ENCODE results near the gene ARHGAP23. TPM values are rescaled to one million over a fixed set of nuclear protein-coding genes. Genes with fewer than 3 reads are reported as not detected.
A peak's percentile ranks its signal among the peaks of the same experiment; 100 is the strongest.

ARHGAP23 gene
- total RNA-seq, 2 donors from 2014 or later, result 87.1 to 89.2 TPM

DNA sequence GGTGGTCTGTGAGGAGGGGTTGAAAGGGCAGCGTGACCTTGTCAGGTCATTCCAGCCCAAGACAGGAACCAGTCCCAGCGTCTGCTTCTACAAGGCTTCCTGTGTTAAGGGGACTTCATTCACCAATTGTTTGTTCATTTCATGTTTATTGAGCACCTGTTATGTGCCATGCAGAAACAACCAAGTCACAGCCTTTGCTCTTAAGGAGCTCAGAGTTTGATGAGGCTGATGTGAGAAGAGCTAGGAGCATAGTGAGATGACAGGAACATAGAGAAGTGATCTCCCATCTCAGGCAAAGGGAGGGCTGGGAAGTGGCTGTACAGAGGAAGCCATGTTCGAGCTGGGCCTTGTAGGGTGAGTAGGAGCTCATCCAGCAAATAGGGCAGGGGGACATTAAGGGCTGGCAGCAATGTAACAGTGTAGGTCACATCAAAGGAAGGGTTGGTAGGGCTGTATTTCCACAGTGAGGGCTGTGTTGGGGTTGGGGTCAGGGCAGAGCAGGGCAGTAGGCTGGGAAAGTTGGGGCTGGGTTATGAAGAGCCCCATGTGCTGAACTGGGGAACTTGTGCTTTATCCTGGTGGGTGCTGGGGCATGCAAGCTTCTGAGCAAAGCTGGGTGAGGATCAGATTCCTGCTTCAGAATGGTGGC is 79.8 kb downstream of the ARHGAP23 start:
- TF ChIP-seq, protein P1, sequence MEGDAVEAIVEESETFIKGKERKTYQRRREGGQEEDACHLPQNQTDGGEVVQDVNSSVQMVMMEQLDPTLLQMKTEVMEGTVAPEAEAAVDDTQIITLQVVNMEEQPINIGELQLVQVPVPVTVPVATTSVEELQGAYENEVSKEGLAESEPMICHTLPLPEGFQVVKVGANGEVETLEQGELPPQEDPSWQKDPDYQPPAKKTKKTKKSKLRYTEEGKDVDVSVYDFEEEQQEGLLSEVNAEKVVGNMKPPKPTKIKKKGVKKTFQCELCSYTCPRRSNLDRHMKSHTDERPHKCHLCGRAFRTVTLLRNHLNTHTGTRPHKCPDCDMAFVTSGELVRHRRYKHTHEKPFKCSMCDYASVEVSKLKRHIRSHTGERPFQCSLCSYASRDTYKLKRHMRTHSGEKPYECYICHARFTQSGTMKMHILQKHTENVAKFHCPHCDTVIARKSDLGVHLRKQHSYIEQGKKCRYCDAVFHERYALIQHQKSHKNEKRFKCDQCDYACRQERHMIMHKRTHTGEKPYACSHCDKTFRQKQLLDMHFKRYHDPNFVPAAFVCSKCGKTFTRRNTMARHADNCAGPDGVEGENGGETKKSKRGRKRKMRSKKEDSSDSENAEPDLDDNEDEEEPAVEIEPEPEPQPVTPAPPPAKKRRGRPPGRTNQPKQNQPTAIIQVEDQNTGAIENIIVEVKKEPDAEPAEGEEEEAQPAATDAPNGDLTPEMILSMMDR (IDR thresholded peaks at IDR 0.05), result no peak
- Histone ChIP-seq H3K27me3 (replicated peaks; ENCODE audit: insufficient read depth) (no peaks in the 10 kb centered on the region), H3K27ac (no peak overlapping the region), H3K4me1 (ENCODE audit: control insufficient read depth in 1 of 2, low read depth in 2 of 2) (peaks cover 0 to 4% of the 10 kb centered on the region in 2 donors), H3K9me3 (no peaks in the 10 kb centered on the region), H3K4me3 (no peak overlapping the region), H3K36me3 (peaks cover 30% of the 10 kb centered on the region)
- DNase-seq (ENCODE audit: low spot score), result no peak
- no peak for ATAC-seq (ENCODE audit: insufficient number of reproducible peaks, low FRiP score, low read depth)

DNA sequence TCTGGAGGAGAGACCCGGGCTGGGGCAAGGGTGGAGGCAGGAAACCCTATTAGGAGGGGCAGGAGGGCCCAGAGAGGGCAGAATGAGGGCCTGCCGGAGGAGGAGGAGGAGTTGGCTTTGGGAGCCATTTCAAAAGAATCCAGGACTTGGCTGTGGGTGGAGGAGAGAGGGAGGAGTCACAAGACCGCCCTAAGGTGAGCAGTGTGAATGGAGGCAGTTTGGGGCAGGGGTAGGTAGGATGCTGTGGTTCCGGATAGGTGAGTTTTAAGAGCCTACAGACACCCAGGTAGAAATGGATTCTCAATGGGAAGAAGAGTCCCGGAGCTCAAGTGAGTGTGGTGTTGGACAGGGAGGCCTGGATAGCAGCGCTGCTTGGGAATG is 80.3 kb downstream of the ARHGAP23 start:
- no peak for DNase-seq (ENCODE audit: low spot score)
- H3K36me3 ChIP-seq, result peaks cover 27% of the 10 kb centered on the region
- H3K4me1 ChIP-seq (ENCODE audit: control insufficient read depth in 1 of 2, low read depth in 2 of 2), result peaks cover 0 to 4% of the 10 kb centered on the region in 2 donors
- H3K4me3 ChIP-seq, result no peak overlapping the region
- ATAC-seq (ENCODE audit: insufficient number of reproducible peaks, low FRiP score, low read depth), result no peak
- no peaks in the 10 kb centered on the region for H3K9me3 ChIP-seq
- TF ChIP-seq, protein P1 (IDR thresholded peaks at IDR 0.05), result no peak
- H3K27ac ChIP-seq, result no peak overlapping the region
- H3K27me3 ChIP-seq (replicated peaks; ENCODE audit: insufficient read depth), result no peaks in the 10 kb centered on the region

DNA sequence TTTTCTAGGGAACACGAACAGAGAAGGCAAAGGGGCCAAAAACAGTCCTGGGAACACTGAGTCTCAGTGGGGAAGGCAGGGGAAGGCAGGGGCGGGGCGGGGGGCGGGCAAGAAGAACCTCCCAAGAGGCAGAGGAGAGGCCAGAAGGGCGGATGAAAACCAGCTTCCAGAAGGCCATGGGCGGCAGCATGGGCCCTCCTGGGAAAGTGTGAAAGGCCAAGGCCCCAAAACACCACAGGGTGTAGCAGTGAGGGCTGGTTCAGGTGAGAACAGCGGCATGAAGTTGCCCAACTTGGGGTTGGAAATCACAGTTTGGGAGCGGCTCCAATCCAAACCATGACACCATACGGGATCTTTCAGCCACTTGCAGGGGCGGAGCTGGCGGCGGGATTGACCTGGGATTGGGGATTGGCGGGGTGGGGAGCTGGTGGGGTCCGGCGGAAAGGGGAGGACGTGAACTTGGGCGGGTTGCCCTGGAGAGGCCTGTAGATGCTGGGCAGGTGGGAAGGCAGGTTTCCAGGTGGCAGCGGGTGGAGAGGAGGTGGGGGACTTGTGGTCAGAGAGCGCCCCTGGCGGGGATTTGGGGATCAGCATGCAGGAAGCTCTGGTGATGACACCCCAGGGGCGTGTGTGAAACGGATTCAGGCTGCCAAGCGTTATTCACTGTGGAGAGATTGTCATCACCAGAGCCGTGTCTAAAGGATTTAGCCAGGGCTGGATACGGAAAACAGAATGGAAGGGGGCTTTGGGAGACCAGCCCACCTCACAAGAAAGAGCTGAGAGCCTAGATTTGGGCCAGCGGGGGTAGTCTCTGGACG is 80.9 kb downstream of the ARHGAP23 start:
- Histone ChIP-seq H3K27me3 (replicated peaks; ENCODE audit: insufficient read depth) (no peaks in the 10 kb centered on the region), H3K9me3 (no peaks in the 10 kb centered on the region), H3K36me3 (peaks cover 24% of the 10 kb centered on the region), H3K27ac (no peak overlapping the region), H3K4me3 (peak overlapping the region; percentile 1), H3K4me1 (ENCODE audit: control insufficient read depth in 1 of 2, low read depth in 2 of 2) (peaks cover 0 to 4% of the 10 kb centered on the region in 2 donors)
- ATAC-seq (ENCODE audit: insufficient number of reproducible peaks, low FRiP score, low read depth) (no peak), DNase-seq (ENCODE audit: low spot score) (no peak)
- TF ChIP-seq, protein P1 (IDR thresholded peaks at IDR 0.05), result peak; percentile 46

DNA sequence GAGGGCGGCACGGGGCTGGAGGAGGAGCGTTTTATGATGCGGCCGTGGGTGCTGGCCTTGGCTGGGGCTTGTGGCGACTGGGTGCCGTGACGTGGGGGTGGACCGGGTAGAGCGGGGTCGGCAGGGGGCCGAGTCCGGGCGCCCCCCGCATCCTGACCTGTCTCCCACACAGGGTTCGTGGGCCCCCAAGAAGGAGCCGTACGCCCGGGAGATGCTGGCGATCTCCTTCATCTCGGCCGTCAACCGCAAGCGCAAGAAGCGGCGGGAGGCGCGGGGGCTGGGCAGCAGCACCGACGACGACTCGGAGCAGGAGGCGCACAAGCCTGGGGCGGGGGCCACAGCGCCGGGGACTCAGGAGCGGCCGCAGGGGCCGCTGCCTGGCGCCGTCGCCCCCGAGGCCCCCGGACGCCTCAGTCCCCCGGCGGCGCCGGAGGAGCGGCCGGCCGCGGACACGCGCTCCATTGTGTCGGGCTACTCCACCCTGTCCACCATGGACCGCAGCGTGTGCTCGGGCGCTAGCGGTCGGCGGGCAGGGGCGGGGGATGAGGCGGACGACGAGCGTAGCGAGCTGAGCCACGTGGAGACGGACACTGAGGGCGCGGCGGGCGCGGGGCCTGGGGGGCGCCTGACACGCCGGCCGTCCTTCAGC is 81.6 kb downstream of the ARHGAP23 start:
- Histone ChIP-seq H3K36me3 (peaks cover 19% of the 10 kb centered on the region), H3K27me3 (replicated peaks; ENCODE audit: insufficient read depth) (no peaks in the 10 kb centered on the region), H3K27ac (no peak overlapping the region), H3K4me1 (ENCODE audit: control insufficient read depth in 1 of 2, low read depth in 2 of 2) (peaks cover 0 to 4% of the 10 kb centered on the region in 2 donors), H3K4me3 (peak overlapping the region; percentile 1), H3K9me3 (no peaks in the 10 kb centered on the region)
- DNase-seq (ENCODE audit: low spot score), result no peak
- TF ChIP-seq, protein P1 (IDR thresholded peaks at IDR 0.05), result no peak
- ATAC-seq (ENCODE audit: insufficient number of reproducible peaks, low FRiP score, low read depth), result no peak
